Aorta (tissue), 5 donors: Measurements from ENCODE around the gene PRKRIP1. TPM values are rescaled to one million over a fixed set of nuclear protein-coding genes. Genes with fewer than 3 reads are reported as not detected.
"Not testable (repeated sequence)": the region's sequence is repeated elsewhere in the genome, so short reads cannot be mapped to it uniquely, and the experiment has no call there.

Source experiments
- ATAC-seq: fragments of 200-7000 bp; cut with Tn5 transposase; one replicate; pipeline ENCODE4 v1.9.1; 2022; ENCODE audit warnings: moderate library complexity; ENCODE audit not compliant: low FRiP score
- DNase-seq, 2 donors: peaks; one replicate each; pipeline ENCODE4 v3.0.0-alpha.2; 2020
- H3K27ac ChIP-seq, 2 donors: one replicate each; pipeline ENCODE4 v1.5.1; 2013; ENCODE audit warnings: low read length in 2 of 2, mild to moderate bottlenecking in 2 of 2, moderate library complexity in 2 of 2, control low read depth in 1 of 2, inconsistent platforms in 1 of 2, low read depth in 1 of 2
- H3K27me3 ChIP-seq, 2 donors: one replicate each; pipeline ENCODE4 v1.6.1; 2013; ENCODE audit warnings: control low read depth in 1 of 2, low read length in 1 of 2, mild to moderate bottlenecking in 1 of 2, moderate library complexity in 1 of 2; ENCODE audit not compliant: insufficient read depth in 2 of 2, control insufficient read depth in 1 of 2
- H3K36me3 ChIP-seq, 2 donors: one replicate each; pipeline ENCODE4 v1.6.1; 2013; ENCODE audit warnings: control low read depth in 1 of 2, low read length in 1 of 2, mild to moderate bottlenecking in 1 of 2; ENCODE audit not compliant: insufficient read depth in 2 of 2, control insufficient read depth in 1 of 2
- H3K4me1 ChIP-seq, 2 donors: one replicate each; pipeline ENCODE4 v1.6.1; 2013; ENCODE audit warnings: low read length in 2 of 2, control low read depth in 1 of 2, mild to moderate bottlenecking in 1 of 2, moderate library complexity in 1 of 2; ENCODE audit not compliant: insufficient read depth in 2 of 2, control insufficient read depth in 1 of 2
- H3K4me3 ChIP-seq, 2 donors: one replicate each; pipeline ENCODE4 v1.5.1; 2013; ENCODE audit warnings: low read length in 2 of 2, control low read depth in 1 of 2, mild to moderate bottlenecking in 1 of 2
- H3K9me3 ChIP-seq: one replicate; pipeline ENCODE4 v1.6.1; 2013; ENCODE audit warnings: mild to moderate bottlenecking, low read length; ENCODE audit not compliant: control insufficient read depth
- WGBS, 2 donors: extraction: QIAGEN DNeasy Blood & Tissue Kit; methylation state at CpG; one replicate each; pipeline ENCODE4 v1.1.7; 2013; 5-methylcytosine and 5-hydroxymethylcytosine counted together
- intact Hi-C, 2 donors: fragments of 100-400 bp; cut with DNase I; formaldehyde crosslinking; loops; one replicate each; pipeline versions ENCODE4 v1.14.2 to v1.15.0; 2022
- polyA plus RNA-seq, 2 donors: library from polyadenylated mRNA; stranded (reverse); fragments of 200-250 nt; gene quantifications; one replicate each; pipeline ENCODE4 v1.2.3, GENCODE V29; 2013
- total RNA-seq, 2 donors: library from RNA; stranded (reverse); fragmentation: NEBNext Ultra II Directional; extraction: Animal tissue kit (Norgen Biotek cat#: 25700); gene quantifications; one replicate each; pipeline ENCODE4 v1.2.1, GENCODE V29; 2021
- donor health status: healthy with polysubstance abuse.
- donor health status: Bipolar disorder and iron deficiency.
- donor health status: DM: no; HTN: no; CAD: no.
- donor health status: DM: no; HTN: no; CAD: no.
- donor health status: DM: yes; HTN: yes; CAD: no.

The PRKRIP1 gene
- total and polyA plus RNA-seq, 4 donors: 14.9 to 66.5 (median 22.5) TPM

- DNase-seq (no peak), ATAC-seq (peak; percentile 37)
- no peak overlapping the region for H3K4me3 ChIP-seq
- WGBS, 2 donors: 95 to 96% methylated on average over 41 of the region's 41 CpGs
- no peaks in the 10 kb centered on the region for H3K4me1 ChIP-seq
- no peak overlapping the region for H3K27ac ChIP-seq
- intact Hi-C loops: no loop called here
- H3K27me3 ChIP-seq: no peaks in the 10 kb centered on the region
- H3K36me3 ChIP-seq: no peaks in the 10 kb centered on the region
- no peaks in the 10 kb centered on the region for H3K9me3 ChIP-seq
These were observed 50.4 kb downstream of the PRKRIP1 start for GRCh38 chr7:102446387-102447156.

- Histone ChIP-seq H3K27me3 (no peaks in the 10 kb centered on the region), H3K36me3 (no peaks in the 10 kb centered on the region), H3K4me1 (no peaks in the 10 kb centered on the region), H3K9me3 (no peaks in the 10 kb centered on the region), H3K27ac (no peak overlapping the region), H3K4me3 (no peak overlapping the region)
- no peak for ATAC-seq
- intact Hi-C loops: no loop called here
- DNase-seq: no peak
- 89 to 90% methylated on average over 14 of the region's 14 CpGs for WGBS, 2 donors
These were observed 51.1 kb downstream of the PRKRIP1 start for GRCh38 chr7:102447311-102447710.

- DNase-seq: no peak
- Histone ChIP-seq H3K27ac (no peak overlapping the region), H3K36me3 (no peaks in the 10 kb centered on the region), H3K4me1 (no peaks in the 10 kb centered on the region), H3K27me3 (no peaks in the 10 kb centered on the region), H3K9me3 (no peaks in the 10 kb centered on the region), H3K4me3 (no peak overlapping the region)
- 96 to 97% methylated on average over 15 of the region's 15 CpGs for WGBS, 2 donors
- no peak for ATAC-seq
- intact Hi-C loops: no loop called here
These were observed 53.0 kb downstream of the PRKRIP1 start for GRCh38 chr7:102449136-102449535.

- no peaks in the 10 kb centered on the region for H3K36me3 ChIP-seq
- DNase-seq (no peak), ATAC-seq (no peak)
- H3K4me3 ChIP-seq: no peak overlapping the region
- no peak overlapping the region for H3K27ac ChIP-seq
- intact Hi-C loops: no loop called here
- no peaks in the 10 kb centered on the region for H3K9me3 ChIP-seq
- WGBS, 2 donors: 78 to 79% methylated on average over 6 of the region's 6 CpGs
- H3K4me1 ChIP-seq: no peaks in the 10 kb centered on the region
- H3K27me3 ChIP-seq: no peaks in the 10 kb centered on the region
These were observed 54.1 kb downstream of the PRKRIP1 start for GRCh38 chr7:102450242-102450641.

GRCh38 chr7:102451371-102452054 is 55.4 kb downstream of the PRKRIP1 start:
- no peaks in the 10 kb centered on the region for H3K36me3 ChIP-seq
- no peaks in the 10 kb centered on the region for H3K4me1 ChIP-seq
- H3K27me3 ChIP-seq: no peaks in the 10 kb centered on the region
- DNase-seq (no peak), ATAC-seq (no peak)
- no peak overlapping the region for H3K4me3 ChIP-seq
- intact Hi-C loops: no loop called here
- no peaks in the 10 kb centered on the region for H3K9me3 ChIP-seq
- no peak overlapping the region for H3K27ac ChIP-seq
- 56 to 64% methylated on average over 23 of the region's 23 CpGs for WGBS, 2 donors

- intact Hi-C loops: no loop called here
- WGBS, 2 donors: 88 to 96% methylated on average over 6 of the region's 6 CpGs
- ATAC-seq: no peak
These were observed 56.3 kb downstream of the PRKRIP1 start for GRCh38 chr7:102452451-102452850.

GRCh38 chr7:102453319-102453718 is 57.2 kb downstream of the PRKRIP1 start:
- WGBS, 2 donors: 18 to 21% methylated on average over 7 of the region's 7 CpGs
- no peak overlapping the region for H3K27ac ChIP-seq
- ATAC-seq: no peak

More at GRCh38 chr7:102452451-102452850, 56.3 kb downstream of the PRKRIP1 start:
- Histone ChIP-seq H3K9me3 (no peaks in the 10 kb centered on the region), H3K4me3 (no peak overlapping the region), H3K27ac (no peak overlapping the region), H3K4me1 (no peaks in the 10 kb centered on the region), H3K27me3 (no peaks in the 10 kb centered on the region), H3K36me3 (peaks cover 0 to 5% of the 10 kb centered on the region in 2 donors)
- no peak for DNase-seq

GRCh38 chr7:102454468-102454867 is 58.3 kb downstream of the PRKRIP1 start:
- Histone ChIP-seq H3K27me3 (no peaks in the 10 kb centered on the region), H3K27ac (no peak overlapping the region), H3K4me3 (no peak overlapping the region), H3K36me3 (peaks cover 0 to 5% of the 10 kb centered on the region in 2 donors), H3K9me3 (no peaks in the 10 kb centered on the region), H3K4me1 (no peaks in the 10 kb centered on the region)
- DNase-seq (no peak), ATAC-seq (no peak)
- WGBS, 2 donors: 68 to 69% methylated on average over 12 of the region's 12 CpGs
- intact Hi-C loops: no loop called here

More at GRCh38 chr7:102453319-102453718, 57.2 kb downstream of the PRKRIP1 start:
- H3K9me3 ChIP-seq: no peaks in the 10 kb centered on the region
- peaks cover 0 to 5% of the 10 kb centered on the region in 2 donors for H3K36me3 ChIP-seq
- DNase-seq: no peak
- intact Hi-C loops: no loop called here
- no peaks in the 10 kb centered on the region for H3K4me1 ChIP-seq
- no peaks in the 10 kb centered on the region for H3K27me3 ChIP-seq
- H3K4me3 ChIP-seq: no peak overlapping the region

- H3K36me3 ChIP-seq, H3K4me3 ChIP-seq, H3K27ac ChIP-seq, ATAC-seq, H3K27me3 ChIP-seq, intact Hi-C loops, H3K4me1 ChIP-seq, H3K9me3 ChIP-seq, DNase-seq: not testable (repeated sequence)
- WGBS, 2 donors: 91 to 93% methylated on average over 10 of the region's 10 CpGs
These were observed 58.8 kb downstream of the PRKRIP1 start for GRCh38 chr7:102454932-102455331.
